Measurements from ENCODE around the gene PXMP4. TPM values are rescaled to one million over a fixed set of nuclear protein-coding genes. Genes with fewer than 3 reads are reported as not detected.

The PXMP4 gene
- total RNA-seq, 1 experiment from 2014 or later = 7.5 TPM

DNA sequence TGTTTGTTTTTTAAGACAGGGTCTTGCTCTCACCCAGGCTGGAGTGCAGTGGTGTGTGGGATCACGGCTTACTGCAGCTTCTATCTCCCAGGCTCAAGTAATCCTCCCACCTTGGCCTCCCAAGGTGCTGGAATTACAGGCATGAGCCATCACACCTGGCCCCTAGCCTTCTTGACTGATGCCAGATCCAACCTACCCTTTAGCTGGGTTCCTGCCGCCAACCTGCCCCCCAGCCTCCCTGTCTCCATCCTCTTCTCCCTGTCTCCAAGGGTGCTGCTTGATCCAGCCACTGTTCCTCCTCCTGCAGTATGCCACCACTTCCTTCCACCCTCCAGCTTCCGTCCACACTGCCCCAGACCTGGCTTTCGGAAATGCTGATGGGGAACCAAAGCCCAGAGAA is 61.2 kb downstream of the PXMP4 start:
- Histone ChIP-seq H3K27me3 (replicated peaks; ENCODE audit: insufficient read depth, low read depth, low read length, poor library complexity) (no peaks in the 10 kb centered on the region), H3K27ac (ENCODE audit: low read depth, low read length, poor library complexity, severe bottlenecking) (no peak overlapping the region), H3K4me3 (ENCODE audit: low read depth, low read length, poor library complexity, severe bottlenecking) (no peak overlapping the region), H3K9me3 (ENCODE audit: low read depth, low read length, poor library complexity, severe bottlenecking) (no peaks in the 10 kb centered on the region), H3K36me3 (ENCODE audit: insufficient read depth, low read length, poor library complexity, severe bottlenecking) (peaks cover 21% of the 10 kb centered on the region), H3K4me1 (ENCODE audit: insufficient read depth, low read length, poor library complexity, severe bottlenecking) (peaks cover 10% of the 10 kb centered on the region)
- no peak for DNase-seq (ENCODE audit: low spot score)
- intact Hi-C loops (cut with micrococcal nuclease; ENCODE audit: unreplicated experiment) = no loop called here
- no TSS peak for BruUV-seq (replicated peaks)
- no peak for TF ChIP-seq EZH2 (IDR thresholded peaks at IDR 0.05; ENCODE audit: borderline replicate concordance, low read depth, low read length, poor library complexity, severe bottlenecking)
- TF ChIP-seq, protein P1, sequence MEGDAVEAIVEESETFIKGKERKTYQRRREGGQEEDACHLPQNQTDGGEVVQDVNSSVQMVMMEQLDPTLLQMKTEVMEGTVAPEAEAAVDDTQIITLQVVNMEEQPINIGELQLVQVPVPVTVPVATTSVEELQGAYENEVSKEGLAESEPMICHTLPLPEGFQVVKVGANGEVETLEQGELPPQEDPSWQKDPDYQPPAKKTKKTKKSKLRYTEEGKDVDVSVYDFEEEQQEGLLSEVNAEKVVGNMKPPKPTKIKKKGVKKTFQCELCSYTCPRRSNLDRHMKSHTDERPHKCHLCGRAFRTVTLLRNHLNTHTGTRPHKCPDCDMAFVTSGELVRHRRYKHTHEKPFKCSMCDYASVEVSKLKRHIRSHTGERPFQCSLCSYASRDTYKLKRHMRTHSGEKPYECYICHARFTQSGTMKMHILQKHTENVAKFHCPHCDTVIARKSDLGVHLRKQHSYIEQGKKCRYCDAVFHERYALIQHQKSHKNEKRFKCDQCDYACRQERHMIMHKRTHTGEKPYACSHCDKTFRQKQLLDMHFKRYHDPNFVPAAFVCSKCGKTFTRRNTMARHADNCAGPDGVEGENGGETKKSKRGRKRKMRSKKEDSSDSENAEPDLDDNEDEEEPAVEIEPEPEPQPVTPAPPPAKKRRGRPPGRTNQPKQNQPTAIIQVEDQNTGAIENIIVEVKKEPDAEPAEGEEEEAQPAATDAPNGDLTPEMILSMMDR (conservative IDR thresholded peaks at IDR 0.05; ENCODE audit: low read depth, low read length) = no peak
- ChIA-PET CTCF (no interaction called here), POLR2A (ENCODE audit: low non-redundant PET) (interaction anchor here (0.6 kb wide), 1 partner anchor 88 kb away, joined by 3 read pairs; no protein-coding TSS in a partner anchor)

DNA sequence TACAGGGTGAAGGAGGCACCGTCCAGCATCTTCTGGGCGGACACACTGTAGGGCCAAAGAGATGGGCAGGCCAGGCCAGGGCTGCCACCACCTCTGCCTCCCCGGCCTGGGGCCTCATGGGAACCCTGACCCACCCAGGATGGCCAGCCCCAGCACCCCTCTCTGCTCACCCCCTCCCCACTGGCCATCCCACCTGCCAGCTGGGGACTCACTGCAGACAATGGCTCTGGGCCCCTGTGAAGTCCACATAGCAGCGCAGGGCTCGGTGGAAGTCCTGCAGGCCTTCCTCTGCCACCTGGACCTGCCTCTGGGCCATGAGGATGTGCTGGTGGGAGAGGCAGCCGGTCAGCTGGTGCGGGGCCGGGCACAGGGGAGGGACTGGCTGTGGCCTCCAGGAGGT is 61.6 kb downstream of the PXMP4 start:
- CTCF ChIA-PET = no interaction called here

DNA sequence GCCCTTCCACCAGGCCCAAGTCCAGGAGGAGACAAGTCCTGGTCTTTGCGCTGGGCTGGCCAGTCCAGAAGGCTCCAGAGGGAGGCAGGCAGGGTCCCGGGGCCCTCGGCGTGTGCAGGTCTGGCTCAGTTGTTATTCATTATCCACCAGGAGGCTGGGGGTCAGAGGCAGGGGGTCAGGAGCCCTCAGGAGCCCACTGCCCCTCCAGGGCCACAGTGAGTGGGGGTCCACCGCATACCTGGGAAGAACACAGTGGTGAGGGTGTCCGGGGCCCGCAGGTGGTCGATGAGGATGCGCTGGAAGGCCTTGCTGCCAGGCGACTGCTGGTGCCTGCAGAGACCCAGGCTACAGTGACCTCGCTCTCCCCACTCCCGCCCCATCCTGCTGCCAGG is 62.4 kb downstream of the PXMP4 start:
- H3K36me3 ChIP-seq (ENCODE audit: insufficient read depth, low read length, poor library complexity, severe bottlenecking) = peaks cover 21% of the 10 kb centered on the region
- H3K4me1 ChIP-seq (ENCODE audit: insufficient read depth, low read length, poor library complexity, severe bottlenecking) = peaks cover 1% of the 10 kb centered on the region
- CTCF ChIA-PET = no interaction called here
- POLR2A ChIA-PET (ENCODE audit: low non-redundant PET) = no interaction called here
- no peak overlapping the region for H3K4me3 ChIP-seq (ENCODE audit: low read depth, low read length, poor library complexity, severe bottlenecking)
- H3K27ac ChIP-seq (ENCODE audit: low read depth, low read length, poor library complexity, severe bottlenecking) = no peak overlapping the region
- intact Hi-C loops (cut with micrococcal nuclease; ENCODE audit: unreplicated experiment) = no loop called here
- no peaks in the 10 kb centered on the region for H3K9me3 ChIP-seq (ENCODE audit: low read depth, low read length, poor library complexity, severe bottlenecking)
- no peaks in the 10 kb centered on the region for H3K27me3 ChIP-seq (replicated peaks; ENCODE audit: insufficient read depth, low read depth, low read length, poor library complexity)
- TF ChIP-seq, protein P1 (conservative IDR thresholded peaks at IDR 0.05; ENCODE audit: low read depth, low read length) = no peak
- TF ChIP-seq EZH2 (IDR thresholded peaks at IDR 0.05; ENCODE audit: borderline replicate concordance, low read depth, low read length, poor library complexity, severe bottlenecking) = no peak
- BruUV-seq (replicated peaks) = no TSS peak
- DNase-seq (ENCODE audit: low spot score) = no peak

More for the DNA sequence above, 61.6 kb downstream of the PXMP4 start:
- Histone ChIP-seq H3K27ac (ENCODE audit: low read depth, low read length, poor library complexity, severe bottlenecking) (no peak overlapping the region), H3K4me3 (ENCODE audit: low read depth, low read length, poor library complexity, severe bottlenecking) (no peak overlapping the region), H3K9me3 (ENCODE audit: low read depth, low read length, poor library complexity, severe bottlenecking) (no peaks in the 10 kb centered on the region), H3K4me1 (ENCODE audit: insufficient read depth, low read length, poor library complexity, severe bottlenecking) (peaks cover 8% of the 10 kb centered on the region), H3K27me3 (replicated peaks; ENCODE audit: insufficient read depth, low read depth, low read length, poor library complexity) (no peaks in the 10 kb centered on the region), H3K36me3 (ENCODE audit: insufficient read depth, low read length, poor library complexity, severe bottlenecking) (peaks cover 21% of the 10 kb centered on the region)
- no peak for DNase-seq (ENCODE audit: low spot score)
- POLR2A ChIA-PET (ENCODE audit: low non-redundant PET) = no interaction called here
- intact Hi-C loops (cut with micrococcal nuclease; ENCODE audit: unreplicated experiment) = no loop called here
- TF ChIP-seq, protein P1 (conservative IDR thresholded peaks at IDR 0.05; ENCODE audit: low read depth, low read length) = no peak
- TF ChIP-seq EZH2 (IDR thresholded peaks at IDR 0.05; ENCODE audit: borderline replicate concordance, low read depth, low read length, poor library complexity, severe bottlenecking) = no peak
- BruUV-seq (replicated peaks) = no TSS peak

All from A673 (cell line).